Measurements from ENCODE around the gene CBLC.

- no peak for TF ChIP-seq RAD21 (IDR thresholded peaks at IDR 0.05; ENCODE audit: low read length)
- TF ChIP-seq CTCF (conservative IDR thresholded peaks at IDR 0.05; ENCODE audit: low read depth, low read length) = no peak
- no peak for TF ChIP-seq CHD1 (IDR thresholded peaks at IDR 0.05; ENCODE audit: low read depth, low read length)
- no peak for TF ChIP-seq POLR2A (IDR thresholded peaks at IDR 0.05; ENCODE audit: low read depth, low read length)
- TF ChIP-seq CEBPB (IDR thresholded peaks at IDR 0.05; ENCODE audit: low read depth, low read length) = no peak
- TF ChIP-seq RCOR1 (IDR thresholded peaks at IDR 0.05; ENCODE audit: insufficient replicate concordance, low read length) = no peak
- no peak for TF ChIP-seq USF2 (IDR thresholded peaks at IDR 0.05; ENCODE audit: low read depth, low read length)
- TF ChIP-seq RFX5 (IDR thresholded peaks at IDR 0.05; ENCODE audit: low read depth, low read length) = no peak
- no peak for TF ChIP-seq NFE2L2 (IDR thresholded peaks at IDR 0.05; ENCODE audit: low read depth, low read length)
- TF ChIP-seq SMC3 (IDR thresholded peaks at IDR 0.05; ENCODE audit: low read depth, low read length) = no peak
- no peak for TF ChIP-seq BHLHE40 (IDR thresholded peaks at IDR 0.05; ENCODE audit: low read depth, low read length)
- no peak for TF ChIP-seq MXI1 (IDR thresholded peaks at IDR 0.05; ENCODE audit: borderline replicate concordance, low read depth, low read length)
- TF ChIP-seq ELK1 (IDR thresholded peaks at IDR 0.05; ENCODE audit: borderline replicate concordance, low read depth, low read length) = no peak
- TF ChIP-seq FOS (IDR thresholded peaks at IDR 0.05; ENCODE audit: low read depth, low read length) = no peak
These were observed 46.1 kb upstream of the CBLC start for GRCh38 chr19:44731622-44732021.

Data from IMR-90 (cell line).